OCI-LY1 (cell line): ENCODE data around the gene KREMEN2.

Experiments
- H2AFZ ChIP-seq: fragments of 200-600 bp; sonication (generic), shearing (Covaris generic); 2 replicates; pipeline ENCODE4 v1.6.0; 2014; ENCODE audit warnings: antibody characterized with exemption, mild to moderate bottlenecking, low read length
- H3F3A ChIP-seq: fragments of 200-600 bp; sonication (generic), shearing (Covaris generic); 2 replicates; pipeline ENCODE4 v1.6.0; 2014; ENCODE audit warnings: mild to moderate bottlenecking, antibody characterized with exemption, low read length, moderate library complexity; ENCODE audit not compliant: insufficient read depth
- H3K27ac ChIP-seq: fragments of 200-600 bp; sonication (generic); 2 replicates; pipeline ENCODE4 v1.5.1; 2014; ENCODE audit warnings: low read length, mixed run types, mild to moderate bottlenecking, low read depth; ENCODE audit not compliant: poor library complexity, severe bottlenecking
- H3K27me3 ChIP-seq: fragments of 200-600 bp; sonication (generic); 2 replicates; pipeline ENCODE4 v1.6.0; 2014; ENCODE audit warnings: antibody characterized with exemption, mild to moderate bottlenecking, low read length, moderate library complexity; ENCODE audit not compliant: insufficient read depth
- H3K36me3 ChIP-seq: fragments of 200-600 bp; sonication (generic); 2 replicates; pipeline ENCODE4 v1.6.1; 2014; ENCODE audit warnings: mild to moderate bottlenecking, antibody characterized with exemption, low read length, moderate library complexity, mixed read lengths; ENCODE audit not compliant: insufficient read depth
- H3K4me1 ChIP-seq: fragments of 200-600 bp; sonication (generic); 2 replicates; pipeline ENCODE4 v1.5.1; 2014; ENCODE audit warnings: mild to moderate bottlenecking, low read length, moderate library complexity; ENCODE audit not compliant: insufficient read depth, severe bottlenecking
- H3K4me2 ChIP-seq: fragments of 200-600 bp; sonication (generic), shearing (Covaris generic); 2 replicates; pipeline ENCODE4 v1.6.1; 2014; ENCODE audit warnings: low read length
- H3K4me3 ChIP-seq: fragments of 200-600 bp; sonication (generic); 2 replicates; pipeline ENCODE4 v1.5.1; 2014; ENCODE audit warnings: low read length, low read depth, mild to moderate bottlenecking, mixed read lengths; ENCODE audit not compliant: poor library complexity, severe bottlenecking
- H3K79me2 ChIP-seq: fragments of 200-600 bp; shearing (Covaris generic); 2 replicates; pipeline ENCODE4 v1.6.1; 2016; ENCODE audit warnings: mixed run types, low read length, mixed read lengths; ENCODE audit not compliant: insufficient read depth
- H3K9ac ChIP-seq: fragments of 200-600 bp; sonication (generic), shearing (Covaris generic); 2 replicates; pipeline ENCODE4 v1.6.1; 2014; ENCODE audit warnings: mild to moderate bottlenecking, low read length, mixed read lengths
- H3K9me2 ChIP-seq: fragments of 200-600 bp; sonication (generic), shearing (Covaris generic); 2 replicates; pipeline ENCODE4 v1.6.1; 2014; ENCODE audit warnings: low read depth, mild to moderate bottlenecking, low read length, mixed read lengths
- H3K9me3 ChIP-seq: fragments of 200-600 bp; shearing (Covaris generic); 2 replicates; pipeline ENCODE4 v1.6.1; 2014; ENCODE audit warnings: low read length, mixed read lengths
- H4K20me1 ChIP-seq: fragments of 200-600 bp; sonication (generic), shearing (Covaris generic); 2 replicates; pipeline ENCODE4 v1.6.0; 2016; ENCODE audit warnings: mild to moderate bottlenecking, low read length; ENCODE audit not compliant: insufficient read depth
- EZH2 ChIP-seq: fragments of 200-600 bp; sonication (generic), shearing (Covaris generic); IDR thresholded peaks from 2 replicates; pipeline ENCODE4 v1.8.0; 2017; ENCODE audit warnings: borderline replicate concordance, mixed run types, mild to moderate bottlenecking, antibody characterized with exemption, low read length, moderate library complexity, mixed read lengths
- TF ChIP-seq, protein P1 (sequence below): fragments of 200-600 bp; sonication (generic), shearing (Covaris generic); IDR thresholded peaks from 2 replicates; pipeline ENCODE4 v1.5.1; 2017; ENCODE audit warnings: mild to moderate bottlenecking, antibody characterized with exemption, low read length, moderate library complexity, mixed read lengths

The KREMEN2 gene

DNA sequence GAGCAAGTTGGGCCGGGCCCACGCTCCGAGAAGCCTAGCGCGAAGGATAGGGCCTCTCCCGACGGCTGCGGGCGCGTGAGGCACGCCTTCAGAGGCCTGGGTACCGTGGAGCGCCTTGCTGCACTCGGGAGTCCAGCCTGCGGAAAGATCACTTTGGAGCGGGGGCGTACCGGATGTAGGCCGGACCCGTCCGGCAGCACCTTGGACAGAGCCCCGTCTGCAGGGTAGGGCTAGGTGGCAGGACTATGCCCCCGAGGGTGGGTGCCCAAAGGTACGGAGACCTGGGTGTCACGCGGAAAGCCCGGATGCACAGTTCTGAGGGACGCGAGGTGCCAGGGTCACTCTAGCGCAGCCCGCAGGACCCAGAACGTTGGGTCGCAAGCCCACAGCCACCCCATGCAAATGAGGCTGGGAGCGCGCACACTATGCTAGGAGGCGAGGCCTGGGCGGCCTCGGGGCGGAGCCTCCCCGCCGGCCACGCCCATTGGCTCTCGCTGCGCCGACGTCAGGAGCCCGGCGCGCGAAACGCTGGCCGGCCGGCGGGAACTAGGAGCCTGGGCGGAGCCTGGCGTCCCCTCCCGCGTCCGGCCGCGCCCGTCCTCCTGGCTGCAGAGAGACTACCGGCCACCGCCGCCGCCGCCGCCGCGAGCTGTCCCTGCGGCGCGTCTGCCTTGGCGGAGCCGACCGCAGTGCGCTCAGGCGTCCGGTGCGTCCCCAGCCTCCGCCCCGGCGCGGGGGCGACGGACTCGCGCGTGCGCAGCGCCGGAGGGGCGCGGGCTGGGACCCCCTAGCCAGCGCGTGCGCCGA is 4.9 kb downstream of the KREMEN2 start, which contains the start of gene PAQR4:
Gene PAQR4, plus strand, starts transcription at position 611 of the 807 bp plus-strand sequence. CDS start 327 bp downstream, outside the sequence.
- Histone ChIP-seq H3K4me2 (peak within 1 kb of the TSS; percentile 85), H3K79me2 (no peaks in the 10 kb centered on the region), H3K27me3 (no peaks in the 10 kb centered on the region), H2AFZ (no peak within 1 kb of the TSS), H3F3A (no peaks in the 10 kb centered on the region), H3K4me3 (peak within 1 kb of the TSS; percentile 81), H3K9me3 (no peaks in the 10 kb centered on the region), H3K4me1 (peaks cover 61% of the 10 kb centered on the region), H3K36me3 (peaks cover 34% of the 10 kb centered on the region; the same call in 1 of the 2 replicates), H4K20me1 (no peaks in the 10 kb centered on the region), H3K9me2 (no peaks in the 10 kb centered on the region), H3K9ac (peak within 1 kb of the TSS; percentile 84), H3K27ac (peak within 1 kb of the TSS; percentile 80)
- TF ChIP-seq, protein P1, sequence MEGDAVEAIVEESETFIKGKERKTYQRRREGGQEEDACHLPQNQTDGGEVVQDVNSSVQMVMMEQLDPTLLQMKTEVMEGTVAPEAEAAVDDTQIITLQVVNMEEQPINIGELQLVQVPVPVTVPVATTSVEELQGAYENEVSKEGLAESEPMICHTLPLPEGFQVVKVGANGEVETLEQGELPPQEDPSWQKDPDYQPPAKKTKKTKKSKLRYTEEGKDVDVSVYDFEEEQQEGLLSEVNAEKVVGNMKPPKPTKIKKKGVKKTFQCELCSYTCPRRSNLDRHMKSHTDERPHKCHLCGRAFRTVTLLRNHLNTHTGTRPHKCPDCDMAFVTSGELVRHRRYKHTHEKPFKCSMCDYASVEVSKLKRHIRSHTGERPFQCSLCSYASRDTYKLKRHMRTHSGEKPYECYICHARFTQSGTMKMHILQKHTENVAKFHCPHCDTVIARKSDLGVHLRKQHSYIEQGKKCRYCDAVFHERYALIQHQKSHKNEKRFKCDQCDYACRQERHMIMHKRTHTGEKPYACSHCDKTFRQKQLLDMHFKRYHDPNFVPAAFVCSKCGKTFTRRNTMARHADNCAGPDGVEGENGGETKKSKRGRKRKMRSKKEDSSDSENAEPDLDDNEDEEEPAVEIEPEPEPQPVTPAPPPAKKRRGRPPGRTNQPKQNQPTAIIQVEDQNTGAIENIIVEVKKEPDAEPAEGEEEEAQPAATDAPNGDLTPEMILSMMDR = no peak
- no peak for TF ChIP-seq EZH2

DNA sequence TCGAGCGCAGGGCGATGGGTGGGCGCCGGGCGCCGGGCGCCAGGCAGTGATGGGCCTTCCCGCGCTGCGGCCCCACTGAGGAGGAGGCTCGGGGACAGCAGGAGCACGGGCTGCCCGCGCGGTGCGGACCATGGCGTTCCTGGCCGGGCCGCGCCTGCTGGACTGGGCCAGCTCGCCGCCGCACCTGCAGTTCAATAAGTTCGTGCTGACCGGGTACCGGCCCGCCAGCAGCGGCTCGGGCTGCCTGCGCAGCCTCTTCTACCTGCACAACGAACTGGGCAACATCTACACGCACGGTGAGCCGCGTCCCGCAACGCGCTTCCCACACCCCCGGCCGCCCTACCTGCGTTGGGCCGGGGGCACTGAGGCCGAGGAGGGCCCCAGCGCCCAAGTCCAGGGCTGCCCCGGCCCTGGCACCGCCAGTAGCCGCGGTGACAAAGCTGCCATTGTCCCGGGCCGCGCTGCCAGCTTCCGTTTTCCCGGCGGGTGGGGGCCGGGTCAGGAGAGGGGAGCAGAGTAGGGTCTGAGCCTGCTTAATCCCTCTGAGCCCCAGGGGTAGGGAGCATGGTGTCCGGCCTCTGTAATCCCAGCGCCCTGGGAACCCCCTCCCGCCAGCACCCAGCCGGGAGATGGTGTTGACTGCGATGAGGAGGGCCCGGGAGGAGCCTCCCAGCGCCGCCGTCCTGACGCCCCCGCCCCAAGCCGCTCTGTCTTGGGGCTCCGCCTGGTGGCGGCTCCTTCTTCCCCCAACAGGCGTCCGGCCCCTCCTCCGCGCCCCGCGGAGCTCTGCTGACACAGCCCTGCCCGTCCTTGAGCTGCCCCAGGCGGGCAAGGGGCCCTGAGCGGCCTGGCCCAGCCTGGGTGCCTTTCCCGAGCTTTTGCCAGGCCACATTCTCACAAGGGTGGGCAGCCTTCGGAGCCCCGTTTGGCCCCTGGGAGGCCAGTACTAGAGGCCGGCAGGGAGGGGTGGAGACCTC is 5.8 kb downstream of the KREMEN2 start:
- peaks cover 43% of the 10 kb centered on the region; the same call in 1 of the 2 replicates for H3K36me3 ChIP-seq
- peak overlapping the region; percentile 34 for H3K27ac ChIP-seq
- H3K9me3 ChIP-seq = no peaks in the 10 kb centered on the region
- H3F3A ChIP-seq = no peaks in the 10 kb centered on the region
- H2AFZ ChIP-seq = no peak overlapping the region
- peaks cover 60% of the 10 kb centered on the region for H3K4me1 ChIP-seq
- peak overlapping the region; percentile 85 for H3K4me2 ChIP-seq
- H3K9ac ChIP-seq = peak overlapping the region; percentile 84
- H3K9me2 ChIP-seq = no peaks in the 10 kb centered on the region
- no peaks in the 10 kb centered on the region for H3K79me2 ChIP-seq
- H3K27me3 ChIP-seq = no peaks in the 10 kb centered on the region
- no peaks in the 10 kb centered on the region for H4K20me1 ChIP-seq
- TF ChIP-seq, protein P1 = peak; percentile 57
- TF ChIP-seq EZH2 = no peak
- peak overlapping the region; percentile 81 for H3K4me3 ChIP-seq

DNA sequence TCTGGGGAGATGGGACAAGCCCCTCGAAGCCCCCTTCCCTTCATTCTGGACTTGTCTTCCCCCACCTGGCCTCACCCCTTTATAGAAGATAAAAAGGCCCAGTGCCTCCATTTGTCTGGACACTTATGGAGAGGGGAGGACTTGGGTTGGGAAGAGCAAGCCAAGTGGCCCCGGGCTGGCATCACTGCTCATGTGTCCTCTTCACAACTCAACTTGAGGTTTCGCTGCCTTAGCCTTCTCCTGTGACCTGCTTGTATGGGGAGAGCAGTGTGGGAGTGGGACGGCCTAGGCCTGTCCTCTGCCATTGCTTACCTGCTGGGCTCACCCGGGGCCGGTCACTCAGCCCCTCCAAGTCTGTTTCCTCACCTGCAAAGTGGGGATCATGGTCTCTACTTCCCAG is 6.5 kb downstream of the KREMEN2 start:
- Histone ChIP-seq H3K36me3 (peaks cover 50% of the 10 kb centered on the region; the same call in 1 of the 2 replicates), H3K4me1 (peaks cover 60% of the 10 kb centered on the region), H3K9me2 (no peaks in the 10 kb centered on the region), H3F3A (no peaks in the 10 kb centered on the region), H2AFZ (no peak overlapping the region), H3K27ac (no peak overlapping the region), H3K9ac (peak overlapping the region; percentile 84), H3K9me3 (no peaks in the 10 kb centered on the region), H3K27me3 (no peaks in the 10 kb centered on the region), H3K4me3 (peak overlapping the region; percentile 81), H4K20me1 (no peaks in the 10 kb centered on the region), H3K79me2 (no peaks in the 10 kb centered on the region), H3K4me2 (peak overlapping the region; percentile 85)
- TF ChIP-seq, protein P1 = no peak
- no peak for TF ChIP-seq EZH2
